DND-41 (cell line): Measurements from ENCODE around the gene C13orf42.

ENCODE experiments used
- ATAC-seq: fragments of 200-7000 bp; cut with Tn5 transposase; 3 replicates; pipeline ENCODE4 v1.9.1; 2021; ENCODE audit warnings: low read depth; ENCODE audit not compliant: insufficient read depth
- DNase-seq: peaks from one replicate; pipeline ENCODE4 v3.0.0-alpha.2; 2020
- H2AFZ ChIP-seq: 2 replicates; pipeline ENCODE4 v1.6.0; 2012; ENCODE audit warnings: low read depth, low read length
- H3K27ac ChIP-seq: 2 replicates; pipeline ENCODE4 v1.5.1; 2012; ENCODE audit warnings: low read length, inconsistent platforms
- H3K27me3 ChIP-seq: fragments of 200-600 bp; sonication (generic); 2 replicates; pipeline ENCODE4 v1.6.0; 2012; ENCODE audit warnings: low read length, mild to moderate bottlenecking, inconsistent platforms; ENCODE audit not compliant: insufficient read depth, poor library complexity
- H3K36me3 ChIP-seq: 2 replicates; pipeline ENCODE4 v1.5.1; 2012; ENCODE audit warnings: low read length, inconsistent platforms; ENCODE audit not compliant: insufficient read depth
- H3K4me1 ChIP-seq: 2 replicates; pipeline ENCODE4 v1.5.1; 2012; ENCODE audit warnings: mild to moderate bottlenecking, low read length; ENCODE audit not compliant: insufficient read depth
- H3K4me2 ChIP-seq: 2 replicates; pipeline ENCODE4 v1.6.0; 2012; ENCODE audit warnings: mild to moderate bottlenecking, moderate library complexity, low read length, inconsistent platforms; ENCODE audit not compliant: insufficient read depth
- H3K4me3 ChIP-seq, 2 experiments: fragments of 200-600 bp in 1 of 2; shearing (Covaris generic) in 1 of 2; 2 replicates each; pipeline ENCODE4 v1.5.1; 2012 to 2016; ENCODE audit warnings: inconsistent platforms in 2 of 2, low read length in 2 of 2, mild to moderate bottlenecking in 2 of 2, low read depth in 1 of 2, moderate library complexity in 1 of 2
- H3K79me2 ChIP-seq: 2 replicates; pipeline ENCODE4 v1.6.0; 2012; ENCODE audit warnings: low read length, inconsistent platforms; ENCODE audit not compliant: insufficient read depth
- H3K9ac ChIP-seq: 2 replicates; pipeline ENCODE4 v1.6.0; 2012; ENCODE audit warnings: low read depth, mild to moderate bottlenecking, inconsistent platforms, low read length, moderate library complexity
- H3K9me3 ChIP-seq: 2 replicates; pipeline ENCODE4 v1.5.1; 2012; ENCODE audit warnings: low read length, moderate library complexity, mild to moderate bottlenecking, inconsistent platforms; ENCODE audit not compliant: insufficient read depth, severe bottlenecking
- H4K20me1 ChIP-seq: 2 replicates; pipeline ENCODE4 v1.6.0; 2012; ENCODE audit warnings: low read length; ENCODE audit not compliant: insufficient read depth
- EZH2 ChIP-seq: IDR thresholded peaks from 3 replicates; pipeline ENCODE4 v1.6.1; 2012; ENCODE audit warnings: borderline replicate concordance, low read depth, mild to moderate bottlenecking, moderate library complexity, low read length, inconsistent platforms; ENCODE audit not compliant: severe bottlenecking
- TF ChIP-seq, protein P1 (sequence below): IDR thresholded peaks from 2 replicates; pipeline ENCODE4 v1.5.1; 2012; ENCODE audit warnings: borderline replicate concordance, low read length, moderate library complexity, mild to moderate bottlenecking; ENCODE audit not compliant: poor library complexity, severe bottlenecking; ENCODE audit errors: extremely low read depth

The C13orf42 gene

DNA sequence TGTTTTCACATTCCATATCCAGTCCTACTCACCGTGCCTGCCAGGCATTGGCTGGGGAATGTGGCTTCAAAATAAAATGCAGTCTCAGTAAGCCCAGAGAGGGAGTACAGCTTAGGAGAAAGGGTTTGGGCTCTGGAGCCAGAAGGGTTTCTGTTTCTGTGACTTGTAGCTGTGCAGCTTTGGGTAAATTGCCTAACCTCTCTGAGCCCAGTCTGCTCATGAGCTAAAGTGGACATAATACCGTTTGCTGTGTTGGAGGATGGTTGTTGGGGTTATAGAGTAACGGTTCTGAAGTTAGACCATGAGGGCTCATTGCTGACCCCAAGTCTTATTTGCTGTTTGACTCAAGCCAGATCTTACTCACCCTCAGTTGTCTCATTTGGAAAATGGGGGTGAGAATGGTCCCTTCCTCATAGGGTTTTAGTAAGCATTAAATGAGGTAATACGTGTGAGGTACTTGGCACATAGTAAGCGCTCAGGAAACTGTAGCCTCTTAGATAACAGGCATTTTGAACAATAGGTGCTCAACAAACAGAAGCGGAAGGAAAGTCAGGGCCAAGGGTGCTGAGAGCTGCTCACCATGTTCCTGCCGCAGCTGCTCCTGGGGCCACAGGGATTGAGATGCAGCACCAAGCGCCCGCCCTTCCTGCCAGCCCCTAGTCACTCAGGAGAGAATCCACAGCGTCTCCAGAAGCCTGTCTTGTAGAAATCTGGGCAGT lies 45.5 kb downstream of the C13orf42 start:
- H2AFZ ChIP-seq, result no peak overlapping the region
- H4K20me1 ChIP-seq, result no peaks in the 10 kb centered on the region
- H3K27me3 ChIP-seq, result no peaks in the 10 kb centered on the region
- H3K36me3 ChIP-seq, result no peaks in the 10 kb centered on the region
- no peak overlapping the region for H3K4me2 ChIP-seq
- no peak for ATAC-seq
- H3K4me1 ChIP-seq, result peaks cover 36% of the 10 kb centered on the region
- no peaks in the 10 kb centered on the region for H3K9me3 ChIP-seq
- TF ChIP-seq EZH2, result no peak
- TF ChIP-seq, protein P1, sequence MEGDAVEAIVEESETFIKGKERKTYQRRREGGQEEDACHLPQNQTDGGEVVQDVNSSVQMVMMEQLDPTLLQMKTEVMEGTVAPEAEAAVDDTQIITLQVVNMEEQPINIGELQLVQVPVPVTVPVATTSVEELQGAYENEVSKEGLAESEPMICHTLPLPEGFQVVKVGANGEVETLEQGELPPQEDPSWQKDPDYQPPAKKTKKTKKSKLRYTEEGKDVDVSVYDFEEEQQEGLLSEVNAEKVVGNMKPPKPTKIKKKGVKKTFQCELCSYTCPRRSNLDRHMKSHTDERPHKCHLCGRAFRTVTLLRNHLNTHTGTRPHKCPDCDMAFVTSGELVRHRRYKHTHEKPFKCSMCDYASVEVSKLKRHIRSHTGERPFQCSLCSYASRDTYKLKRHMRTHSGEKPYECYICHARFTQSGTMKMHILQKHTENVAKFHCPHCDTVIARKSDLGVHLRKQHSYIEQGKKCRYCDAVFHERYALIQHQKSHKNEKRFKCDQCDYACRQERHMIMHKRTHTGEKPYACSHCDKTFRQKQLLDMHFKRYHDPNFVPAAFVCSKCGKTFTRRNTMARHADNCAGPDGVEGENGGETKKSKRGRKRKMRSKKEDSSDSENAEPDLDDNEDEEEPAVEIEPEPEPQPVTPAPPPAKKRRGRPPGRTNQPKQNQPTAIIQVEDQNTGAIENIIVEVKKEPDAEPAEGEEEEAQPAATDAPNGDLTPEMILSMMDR, result no peak
- no peak overlapping the region for H3K4me3 ChIP-seq
- H3K27ac ChIP-seq, result no peak overlapping the region
- no peak overlapping the region for H3K9ac ChIP-seq
- no peak for DNase-seq
- H3K79me2 ChIP-seq, result no peaks in the 10 kb centered on the region

DNA sequence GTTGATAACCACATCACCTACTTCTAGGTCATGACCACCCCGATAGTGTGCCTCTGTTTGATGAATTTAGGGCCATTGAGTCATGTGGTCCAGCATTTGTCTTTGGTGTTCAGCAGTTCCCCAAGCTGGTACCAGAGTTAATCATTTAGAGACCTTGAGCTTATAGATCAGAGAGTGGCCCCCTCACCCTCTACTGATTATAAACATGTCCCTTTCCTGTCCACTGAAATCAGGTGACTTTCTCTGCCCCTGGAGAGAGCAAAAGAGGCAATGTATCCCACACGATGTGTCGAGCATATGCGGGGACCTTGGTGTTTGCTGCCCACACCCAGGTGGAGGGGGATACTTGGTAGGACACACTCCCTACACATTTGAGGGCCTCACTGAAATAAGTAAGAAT lies 46.3 kb downstream of the C13orf42 start:
- H4K20me1 ChIP-seq, result no peaks in the 10 kb centered on the region
- no peak overlapping the region for H3K4me3 ChIP-seq
- peaks cover 29% of the 10 kb centered on the region for H3K4me1 ChIP-seq
- no peak overlapping the region for H3K9ac ChIP-seq
- no peak overlapping the region for H2AFZ ChIP-seq
- ATAC-seq, result no peak
- TF ChIP-seq EZH2, result no peak
- TF ChIP-seq, protein P1, result no peak
- H3K36me3 ChIP-seq, result no peaks in the 10 kb centered on the region
- no peak for DNase-seq
- H3K27ac ChIP-seq, result no peak overlapping the region
- no peaks in the 10 kb centered on the region for H3K79me2 ChIP-seq
- no peak overlapping the region for H3K4me2 ChIP-seq
- no peaks in the 10 kb centered on the region for H3K9me3 ChIP-seq
- H3K27me3 ChIP-seq, result no peaks in the 10 kb centered on the region

DNA sequence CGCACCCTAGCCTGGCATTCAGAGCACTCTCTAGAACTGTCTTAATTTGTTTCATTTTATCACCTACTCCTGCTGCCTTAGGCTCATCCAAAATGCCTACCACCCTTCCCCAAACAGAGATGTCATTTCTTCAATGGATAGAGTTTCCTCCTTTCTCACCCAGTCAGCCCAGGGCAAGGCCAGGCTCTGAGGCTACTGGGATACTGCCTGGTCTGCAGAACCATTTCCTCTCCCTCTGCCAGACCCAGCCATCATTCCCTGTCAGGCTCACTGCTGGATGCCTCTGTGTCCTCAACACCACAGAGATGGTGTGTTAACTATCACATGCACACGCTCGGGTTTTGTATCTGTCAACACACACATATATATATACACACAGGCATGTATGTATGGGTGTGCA lies 47.2 kb downstream of the C13orf42 start:
- H3K4me2 ChIP-seq, result no peak overlapping the region
- no peak overlapping the region for H3K27ac ChIP-seq
- no peaks in the 10 kb centered on the region for H3K36me3 ChIP-seq
- no peaks in the 10 kb centered on the region for H3K79me2 ChIP-seq
- H3K27me3 ChIP-seq, result no peaks in the 10 kb centered on the region
- DNase-seq (no peak), ATAC-seq (no peak)
- no peak overlapping the region for H2AFZ ChIP-seq
- H3K4me1 ChIP-seq, result peaks cover 20% of the 10 kb centered on the region
- H3K4me3 ChIP-seq, result no peak overlapping the region
- no peaks in the 10 kb centered on the region for H4K20me1 ChIP-seq
- H3K9me3 ChIP-seq, result no peaks in the 10 kb centered on the region
- no peak overlapping the region for H3K9ac ChIP-seq
- TF ChIP-seq, protein P1, result no peak
- no peak for TF ChIP-seq EZH2
